NCI-H226 (cell line): ENCODE results near the gene PRR16.
"Not testable (repeated sequence)": the region's sequence is repeated elsewhere in the genome, so short reads cannot be mapped to it uniquely, and the experiment has no call there.

Experiments
- DNase-seq: peaks from one replicate; pipeline ENCODE4 v3.0.0-alpha.2; 2015

Gene PRR16

GRCh38 chr5:120463991-120464626 lies at the start of gene PRR16:
Gene PRR16, plus strand, starts transcription at chr5:120464300.
- DNase-seq: peak; percentile 48

- no peak for DNase-seq
These were observed 48.1 kb upstream of the PRR16 start for GRCh38 chr5:120415985-120416384.

GRCh38 chr5:120419127-120419526 lies 45.0 kb upstream of the PRR16 start:
- no peak for DNase-seq

GRCh38 chr5:120426633-120427275 lies 37.3 kb upstream of the PRR16 start:
- not testable (repeated sequence) for DNase-seq

GRCh38 chr5:120430572-120430971 lies 33.5 kb upstream of the PRR16 start:
- DNase-seq: no peak

GRCh38 chr5:120432861-120433260 lies 31.2 kb upstream of the PRR16 start:
- no peak for DNase-seq

GRCh38 chr5:120435129-120435528 lies 29.0 kb upstream of the PRR16 start:
- no peak for DNase-seq

- DNase-seq: no peak
These were observed 27.1 kb upstream of the PRR16 start for GRCh38 chr5:120436996-120437395.

- DNase-seq: no peak
These were observed 21.4 kb upstream of the PRR16 start for GRCh38 chr5:120442694-120443093.

GRCh38 chr5:120443607-120444006 lies 20.5 kb upstream of the PRR16 start:
- DNase-seq: no peak

GRCh38 chr5:120446068-120446492 lies 18.0 kb upstream of the PRR16 start:
- DNase-seq: peak; percentile 85

- no peak for DNase-seq
These were observed 17.2 kb upstream of the PRR16 start for GRCh38 chr5:120446901-120447300.

- peak; percentile 71 for DNase-seq
These were observed 16.3 kb upstream of the PRR16 start for GRCh38 chr5:120447706-120448239.

- DNase-seq: peak; percentile 8
These were observed 14.6 kb upstream of the PRR16 start for GRCh38 chr5:120449501-120449900.

GRCh38 chr5:120450910-120451309 lies 13.2 kb upstream of the PRR16 start:
- DNase-seq: no peak

- no peak for DNase-seq
These were observed 12.7 kb upstream of the PRR16 start for GRCh38 chr5:120451445-120451844.

- peak; percentile 11 for DNase-seq
These were observed 11.6 kb upstream of the PRR16 start for GRCh38 chr5:120452471-120452870.

GRCh38 chr5:120454094-120454798 lies 9.9 kb upstream of the PRR16 start:
- peak; percentile 71 for DNase-seq

GRCh38 chr5:120456006-120456405 lies 8.1 kb upstream of the PRR16 start:
- no peak for DNase-seq

- DNase-seq: peak; percentile 72
These were observed 6.1 kb upstream of the PRR16 start for GRCh38 chr5:120457839-120458507.

- not testable (repeated sequence) for DNase-seq
These were observed 5.6 kb upstream of the PRR16 start for GRCh38 chr5:120458508-120458847.

GRCh38 chr5:120461251-120461650 lies 2.8 kb upstream of the PRR16 start:
- no peak for DNase-seq

- DNase-seq: no peak
These were observed 957 bp upstream of the PRR16 start for GRCh38 chr5:120463006-120463680.
